Gastrocnemius medialis (tissue), 4 donors: ENCODE data around the gene CDK9.
A peak's percentile ranks its signal among the peaks of the same experiment; 100 is the strongest.

ENCODE experiments used
- POLR2A ChIP-seq, 2 donors: fragments of 450-650 bp; IDR thresholded peaks; one replicate each; pipeline ENCODE4 v1.6.1; 2017; ENCODE audit warnings: antibody characterized with exemption in 2 of 2, mild to moderate bottlenecking in 2 of 2, moderate library complexity in 2 of 2
- TF ChIP-seq, protein P1 (sequence below), 5 experiments: fragments of 450-650 bp in 3 of 5; fragments of 200-600 bp in 2 of 5; sonication (generic) in 2 of 5; IDR thresholded peaks in 4 of 5; conservative IDR thresholded peaks in 1 of 5; 1 replicate in 4 of 5; 2 replicates in 1 of 5; pipeline ENCODE4 v1.5.1; 2016 to 2019; ENCODE audit warnings: antibody characterized with exemption in 5 of 5, mild to moderate bottlenecking in 3 of 5, moderate library complexity in 3 of 5

DNA sequence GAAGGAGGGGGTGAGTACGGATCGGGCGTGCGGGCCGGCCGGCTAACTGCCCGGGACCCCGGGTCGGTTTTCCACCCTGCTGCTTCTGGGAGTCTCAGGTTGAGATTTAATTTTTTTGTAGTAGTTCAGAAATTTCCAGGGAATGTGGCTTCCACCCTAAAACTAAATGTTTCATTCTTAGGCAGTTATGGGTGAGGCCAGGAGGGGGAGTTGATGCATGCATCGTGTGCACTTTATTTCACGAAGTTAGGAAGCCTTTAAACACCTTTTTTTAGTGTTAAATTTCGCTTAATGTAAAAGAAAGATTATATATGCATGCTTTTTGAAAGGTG, 905 bp downstream of the CDK9 start:
- TF ChIP-seq, protein P1, sequence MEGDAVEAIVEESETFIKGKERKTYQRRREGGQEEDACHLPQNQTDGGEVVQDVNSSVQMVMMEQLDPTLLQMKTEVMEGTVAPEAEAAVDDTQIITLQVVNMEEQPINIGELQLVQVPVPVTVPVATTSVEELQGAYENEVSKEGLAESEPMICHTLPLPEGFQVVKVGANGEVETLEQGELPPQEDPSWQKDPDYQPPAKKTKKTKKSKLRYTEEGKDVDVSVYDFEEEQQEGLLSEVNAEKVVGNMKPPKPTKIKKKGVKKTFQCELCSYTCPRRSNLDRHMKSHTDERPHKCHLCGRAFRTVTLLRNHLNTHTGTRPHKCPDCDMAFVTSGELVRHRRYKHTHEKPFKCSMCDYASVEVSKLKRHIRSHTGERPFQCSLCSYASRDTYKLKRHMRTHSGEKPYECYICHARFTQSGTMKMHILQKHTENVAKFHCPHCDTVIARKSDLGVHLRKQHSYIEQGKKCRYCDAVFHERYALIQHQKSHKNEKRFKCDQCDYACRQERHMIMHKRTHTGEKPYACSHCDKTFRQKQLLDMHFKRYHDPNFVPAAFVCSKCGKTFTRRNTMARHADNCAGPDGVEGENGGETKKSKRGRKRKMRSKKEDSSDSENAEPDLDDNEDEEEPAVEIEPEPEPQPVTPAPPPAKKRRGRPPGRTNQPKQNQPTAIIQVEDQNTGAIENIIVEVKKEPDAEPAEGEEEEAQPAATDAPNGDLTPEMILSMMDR (IDR thresholded peaks at IDR 0.05 in 4 of 5, conservative IDR thresholded peaks at IDR 0.05 in 1 of 5) = peak in 3 of 5 experiments; percentile 4 to 36 (median 20)
- TF ChIP-seq POLR2A (IDR thresholded peaks at IDR 0.05) = no peak
